ENCODE results near the gene FARS2. TPM values are rescaled to one million over a fixed set of nuclear protein-coding genes. Genes with fewer than 3 reads are reported as not detected.

The FARS2 gene
- total RNA-seq, 4 donors from 2014 or later: 10.6 to 24.9 (median 15.2) TPM

DNA sequence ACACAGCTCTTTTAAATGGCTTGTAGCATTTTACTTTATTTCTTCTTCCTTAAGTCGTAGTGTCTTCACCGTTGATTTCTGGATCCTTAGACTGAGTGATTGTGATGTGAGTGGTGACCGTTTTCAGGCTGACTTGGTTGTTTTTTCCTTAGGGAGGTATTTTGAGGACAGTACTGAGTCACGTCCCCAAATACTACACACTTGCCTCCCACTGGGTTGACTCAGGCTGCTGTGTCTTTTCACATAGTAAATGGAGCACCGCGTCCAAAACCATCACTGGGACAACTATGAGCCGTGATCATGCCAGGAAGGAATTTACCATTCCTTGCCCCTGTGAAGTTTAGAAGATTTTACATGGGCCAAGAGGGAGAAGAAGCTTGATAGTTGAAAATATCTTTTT, 174.1 kb downstream of the FARS2 start:
- intact Hi-C loops (cut with DNase I): no loop called here
- 82% methylated on average over 7 of the region's 7 CpGs for WGBS
- Histone ChIP-seq H3K27ac (replicated peaks in 1 of 4) (no peak overlapping the region), H3K4me3 (no peak overlapping the region), H3K9me3 (no peaks in the 10 kb centered on the region), H3K4me1 (no peaks in the 10 kb centered on the region), H3K27me3 (no peaks in the 10 kb centered on the region), H3K36me3 (peaks cover 0 to 15% (median 8%) of the 10 kb centered on the region in 4 donors)
- DNase-seq (ENCODE audit: extremely low spot score): no peak
- no peak for TF ChIP-seq EP300 (IDR thresholded peaks at IDR 0.05)
- no peak for TF ChIP-seq POLR2AphosphoS5 (IDR thresholded peaks at IDR 0.05)
- TF ChIP-seq POLR2A (IDR thresholded peaks at IDR 0.05; ENCODE audit: low read depth): no peak
- TF ChIP-seq, protein P1, sequence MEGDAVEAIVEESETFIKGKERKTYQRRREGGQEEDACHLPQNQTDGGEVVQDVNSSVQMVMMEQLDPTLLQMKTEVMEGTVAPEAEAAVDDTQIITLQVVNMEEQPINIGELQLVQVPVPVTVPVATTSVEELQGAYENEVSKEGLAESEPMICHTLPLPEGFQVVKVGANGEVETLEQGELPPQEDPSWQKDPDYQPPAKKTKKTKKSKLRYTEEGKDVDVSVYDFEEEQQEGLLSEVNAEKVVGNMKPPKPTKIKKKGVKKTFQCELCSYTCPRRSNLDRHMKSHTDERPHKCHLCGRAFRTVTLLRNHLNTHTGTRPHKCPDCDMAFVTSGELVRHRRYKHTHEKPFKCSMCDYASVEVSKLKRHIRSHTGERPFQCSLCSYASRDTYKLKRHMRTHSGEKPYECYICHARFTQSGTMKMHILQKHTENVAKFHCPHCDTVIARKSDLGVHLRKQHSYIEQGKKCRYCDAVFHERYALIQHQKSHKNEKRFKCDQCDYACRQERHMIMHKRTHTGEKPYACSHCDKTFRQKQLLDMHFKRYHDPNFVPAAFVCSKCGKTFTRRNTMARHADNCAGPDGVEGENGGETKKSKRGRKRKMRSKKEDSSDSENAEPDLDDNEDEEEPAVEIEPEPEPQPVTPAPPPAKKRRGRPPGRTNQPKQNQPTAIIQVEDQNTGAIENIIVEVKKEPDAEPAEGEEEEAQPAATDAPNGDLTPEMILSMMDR (IDR thresholded peaks at IDR 0.05): no peak

DNA sequence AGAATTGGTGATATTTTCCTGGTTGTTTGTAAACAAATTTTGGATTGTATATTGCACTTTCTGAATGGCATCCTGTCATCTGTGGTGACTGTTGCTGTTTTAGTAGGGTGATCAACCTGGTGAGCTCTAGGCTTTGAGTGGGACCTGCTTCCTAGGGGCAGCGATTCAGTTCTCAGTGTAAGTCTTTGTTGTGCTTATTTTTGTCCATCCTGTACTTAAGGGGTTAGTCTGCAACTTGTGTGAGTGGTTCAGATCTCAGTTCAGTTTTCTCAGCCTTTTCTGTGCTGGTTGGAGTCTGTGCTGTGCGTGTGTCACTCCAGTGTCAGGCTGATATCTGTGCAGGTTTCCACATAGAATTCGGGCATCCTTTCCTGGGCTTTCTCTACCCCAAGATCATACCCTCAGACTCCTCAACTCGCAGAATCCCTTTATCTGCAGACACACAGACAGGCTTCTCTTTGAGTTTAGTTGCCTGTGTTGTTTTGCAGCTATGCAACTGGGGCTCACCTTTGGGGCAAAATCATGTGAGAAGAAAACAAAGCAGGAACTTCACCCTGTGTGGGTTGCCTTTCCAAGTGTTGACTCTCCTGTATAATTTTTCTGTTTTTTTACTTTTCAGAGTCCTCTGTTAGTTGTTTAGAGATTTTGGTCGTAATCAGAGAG, 177.7 kb downstream of the FARS2 start:
- TF ChIP-seq POLR2A (IDR thresholded peaks at IDR 0.05; ENCODE audit: low read depth): no peak
- intact Hi-C loops (cut with DNase I): no loop called here
- peaks cover 7 to 15% (median 12%) of the 10 kb centered on the region in 4 donors for H3K4me1 ChIP-seq
- WGBS: 76% methylated on average over 5 of the region's 5 CpGs
- H3K27me3 ChIP-seq: no peaks in the 10 kb centered on the region
- H3K36me3 ChIP-seq: no peaks in the 10 kb centered on the region
- H3K27ac ChIP-seq (replicated peaks in 1 of 4): no peak overlapping the region
- H3K9me3 ChIP-seq: no peaks in the 10 kb centered on the region
- no peak overlapping the region for H3K4me3 ChIP-seq
- DNase-seq (ENCODE audit: extremely low spot score): no peak

DNA sequence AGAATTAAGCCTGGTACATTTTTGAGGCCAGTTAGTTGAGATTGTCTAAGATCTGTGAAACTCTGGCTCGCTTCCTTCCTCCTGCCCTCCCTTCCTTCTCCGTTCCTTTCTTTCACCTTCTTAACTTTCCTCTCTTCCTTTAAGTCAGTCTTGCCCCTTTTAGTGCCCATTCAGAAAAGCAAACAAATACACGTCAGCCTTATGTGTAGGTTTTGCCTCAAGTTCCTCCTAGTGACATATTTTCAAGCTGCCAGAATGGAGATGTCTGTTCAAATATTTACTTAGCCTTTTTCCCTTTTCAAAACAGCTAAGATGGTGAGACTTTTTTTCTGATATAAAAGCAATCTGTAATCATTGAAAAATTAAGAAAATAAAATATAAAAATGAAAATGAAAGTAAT, 178.4 kb downstream of the FARS2 start:
- no peaks in the 10 kb centered on the region for H3K27me3 ChIP-seq
- no peak for DNase-seq (ENCODE audit: extremely low spot score)
- TF ChIP-seq POLR2AphosphoS5 (IDR thresholded peaks at IDR 0.05) (no peak), EP300 (IDR thresholded peaks at IDR 0.05) (no peak), POLR2A (IDR thresholded peaks at IDR 0.05; ENCODE audit: low read depth) (no peak)
- TF ChIP-seq, protein P1 (IDR thresholded peaks at IDR 0.05): no peak
- no peak overlapping the region for H3K4me3 ChIP-seq
- H3K27ac ChIP-seq (replicated peaks in 1 of 4): no peak overlapping the region
- intact Hi-C loops (cut with DNase I): no loop called here
- no peaks in the 10 kb centered on the region for H3K36me3 ChIP-seq
- 64% methylated on average over 3 of the region's 3 CpGs for WGBS
- no peaks in the 10 kb centered on the region for H3K9me3 ChIP-seq
- H3K4me1 ChIP-seq: peaks cover 7 to 15% (median 12%) of the 10 kb centered on the region in 4 donors

DNA sequence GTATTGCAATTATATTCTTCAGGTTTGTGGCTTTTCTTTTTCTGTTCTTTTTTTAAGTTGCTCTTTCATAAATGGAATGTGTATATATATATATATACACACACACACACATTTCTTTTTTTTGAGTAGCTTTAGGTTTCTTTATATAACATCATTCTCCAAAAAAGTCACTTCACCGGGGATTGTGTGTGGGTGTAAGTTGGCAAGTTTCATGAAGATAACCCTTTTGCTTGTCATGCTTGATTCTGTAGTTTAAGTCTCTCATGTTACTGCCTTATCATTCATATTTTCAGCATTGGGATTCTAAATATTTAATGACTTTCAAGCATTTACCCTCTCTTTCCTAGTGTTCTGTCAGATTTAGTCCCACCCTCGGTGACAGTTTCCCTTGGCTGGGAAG, 181.0 kb downstream of the FARS2 start:
- 79% methylated on average over 2 of the region's 2 CpGs for WGBS
- intact Hi-C loops (cut with DNase I): no loop called here
- no peak for TF ChIP-seq EP300 (IDR thresholded peaks at IDR 0.05)
- no peak overlapping the region for H3K4me3 ChIP-seq
- H3K36me3 ChIP-seq: no peaks in the 10 kb centered on the region
- no peak for DNase-seq (ENCODE audit: extremely low spot score)
- H3K27ac ChIP-seq (replicated peaks in 1 of 4): no peak overlapping the region
- no peaks in the 10 kb centered on the region for H3K9me3 ChIP-seq
- peaks cover 7 to 15% (median 12%) of the 10 kb centered on the region in 4 donors for H3K4me1 ChIP-seq
- no peaks in the 10 kb centered on the region for H3K27me3 ChIP-seq

DNA sequence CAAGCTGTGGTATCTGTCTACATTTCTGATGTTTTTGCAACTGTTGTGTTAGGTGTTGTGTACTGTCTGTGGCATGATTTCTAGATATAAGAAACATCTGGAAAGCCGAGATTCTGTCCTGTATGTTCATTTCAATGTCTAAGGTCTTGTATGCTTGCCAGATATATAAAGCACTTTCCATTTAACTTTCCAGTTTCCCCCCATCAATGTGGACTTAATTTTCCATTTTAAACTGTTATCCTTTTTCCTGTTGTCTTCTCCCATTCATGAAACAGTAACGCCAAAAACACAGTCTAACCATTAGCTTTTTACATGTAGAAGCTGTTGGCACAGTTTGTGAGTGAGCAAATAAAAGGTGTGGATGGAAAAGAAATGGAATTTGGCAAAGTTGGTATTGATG, 181.6 kb downstream of the FARS2 start:
- no peaks in the 10 kb centered on the region for H3K27me3 ChIP-seq
- DNase-seq (ENCODE audit: extremely low spot score): no peak
- no peak overlapping the region for H3K27ac ChIP-seq (replicated peaks in 1 of 4)
- intact Hi-C loops (cut with DNase I): no loop called here
- WGBS: 76% methylated on average over 2 of the region's 2 CpGs
- H3K4me3 ChIP-seq: no peak overlapping the region
- TF ChIP-seq, protein P1 (IDR thresholded peaks at IDR 0.05): no peak
- TF ChIP-seq POLR2AphosphoS5 (IDR thresholded peaks at IDR 0.05): no peak
- TF ChIP-seq EP300 (IDR thresholded peaks at IDR 0.05): no peak
- TF ChIP-seq POLR2A (IDR thresholded peaks at IDR 0.05; ENCODE audit: low read depth): no peak
- no peaks in the 10 kb centered on the region for H3K9me3 ChIP-seq
- H3K4me1 ChIP-seq: peaks cover 7 to 15% (median 12%) of the 10 kb centered on the region in 4 donors
- no peaks in the 10 kb centered on the region for H3K36me3 ChIP-seq

DNA sequence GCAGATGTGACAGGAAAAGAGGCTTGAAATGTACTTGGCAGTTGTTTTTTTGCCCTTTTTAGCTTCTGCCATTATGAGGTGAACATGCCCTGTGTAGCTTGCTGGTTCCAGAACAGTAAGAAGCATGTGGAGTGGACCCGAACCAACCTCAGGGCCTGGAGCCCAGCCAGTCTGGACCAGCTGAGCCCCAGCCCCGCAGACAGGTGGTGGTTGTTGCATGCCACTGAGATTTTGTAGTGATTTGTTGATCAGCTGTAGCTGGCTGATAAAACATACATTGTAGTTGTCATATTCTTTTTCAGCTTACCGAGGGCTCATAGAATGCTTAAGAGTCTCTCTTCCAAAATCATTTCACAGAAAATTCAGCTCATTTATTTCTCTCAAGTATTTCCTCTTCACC, 182.2 kb downstream of the FARS2 start:
- Histone ChIP-seq H3K27me3 (no peaks in the 10 kb centered on the region), H3K36me3 (no peaks in the 10 kb centered on the region), H3K4me1 (peaks cover 7 to 15% (median 12%) of the 10 kb centered on the region in 4 donors), H3K27ac (replicated peaks in 1 of 4) (no peak overlapping the region), H3K4me3 (no peak overlapping the region), H3K9me3 (no peaks in the 10 kb centered on the region)
- intact Hi-C loops (cut with DNase I): no loop called here
- TF ChIP-seq, protein P1 (IDR thresholded peaks at IDR 0.05): no peak
- TF ChIP-seq POLR2AphosphoS5 (IDR thresholded peaks at IDR 0.05): no peak
- no peak for TF ChIP-seq EP300 (IDR thresholded peaks at IDR 0.05)
- TF ChIP-seq POLR2A (IDR thresholded peaks at IDR 0.05; ENCODE audit: low read depth): no peak
- WGBS: 66% methylated on average over 3 of the region's 3 CpGs
- no peak for DNase-seq (ENCODE audit: extremely low spot score)
